H1 (cell line): Measurements from ENCODE around the gene DDHD1. TPM values are rescaled to one million over a fixed set of nuclear protein-coding genes. Genes with fewer than 3 reads are reported as not detected.

Experiments used
- CTCF ChIA-PET: fragments of 300-600 bp; sonication (Branson Sonifier 250); formaldehyde crosslinking; loops from one replicate; lab custom pipeline; 2021; ENCODE audit not compliant: partially characterized antibody; lab: Charles Lee
- POLR2A ChIA-PET: fragments of 300-600 bp; sonication (Branson Sonifier 250); formaldehyde crosslinking; loops from one replicate; lab custom pipeline; 2021; ENCODE audit warnings: inconsistent platforms; ENCODE audit not compliant: partially characterized antibody; lab: Charles Lee
- DNase-seq, 2 experiments: peaks; one replicate each; pipeline versions ENCODE4 v3.0.0 to v3.0.0-alpha.2; 2010 to 2022; ENCODE audit warnings: low spot score in 2 of 2, low read depth in 1 of 2, mixed read lengths in 1 of 2
- FAIRE-seq: peaks from 2 replicates; lab custom pipeline; 2011; peaks lifted over from hg19 to GRCh38; lab: Jason Lieb, UNC
- H2AFZ ChIP-seq: 2 replicates; pipeline ENCODE4 v1.8.1; 2012; ENCODE audit warnings: low read length, inconsistent platforms
- H2AK5ac ChIP-seq: 2 replicates; pipeline ENCODE4 v1.6.1; 2013; ENCODE audit warnings: low read depth, low read length
- H2BK120ac ChIP-seq: replicated peaks from 2 replicates; pipeline ENCODE3; 2013; ENCODE audit warnings: low read depth, low read length, inconsistent platforms
- H2BK12ac ChIP-seq: 2 replicates; pipeline ENCODE4 v1.6.1; 2013; ENCODE audit warnings: low read depth, low read length
- H2BK15ac ChIP-seq: 2 replicates; pipeline ENCODE4 v1.6.1; 2013; ENCODE audit warnings: low read length
- H2BK20ac ChIP-seq: 2 replicates; pipeline ENCODE4 v1.6.1; 2013; ENCODE audit warnings: low read length
- H2BK5ac ChIP-seq: 2 replicates; pipeline ENCODE4 v1.6.1; 2013; ENCODE audit warnings: low read depth, low read length
- H3K14ac ChIP-seq: 2 replicates; pipeline ENCODE4 v1.6.1; 2013; ENCODE audit warnings: inconsistent platforms; ENCODE audit not compliant: insufficient read length
- H3K18ac ChIP-seq: 2 replicates; pipeline ENCODE4 v1.6.1; 2013; ENCODE audit warnings: low read length; ENCODE audit errors: extremely low read depth
- H3K23ac ChIP-seq: 2 replicates; pipeline ENCODE4 v1.6.1; 2013; ENCODE audit warnings: inconsistent platforms; ENCODE audit not compliant: insufficient read length
- H3K23me2 ChIP-seq: 2 replicates; pipeline ENCODE4 v1.6.1; 2013; ENCODE audit warnings: low read depth, low read length
- H3K27ac ChIP-seq: 2 replicates; pipeline ENCODE4 v1.6.1; 2011; ENCODE audit warnings: low read depth, low read length, inconsistent platforms
- H3K27me3 ChIP-seq, 4 experiments: replicated peaks in 1 of 4; 1 replicate in 1 of 4; 2 replicates in 3 of 4; pipeline versions ENCODE4 v1.6.1 to v1.8.1; 2011 to 2013; ENCODE audit warnings: low read length in 3 of 4, mild to moderate bottlenecking in 3 of 4, inconsistent platforms in 2 of 4, mixed read lengths in 2 of 4, moderate library complexity in 1 of 4; ENCODE audit not compliant: control insufficient read depth in 3 of 4, insufficient read depth in 3 of 4; ENCODE audit errors: extremely low read depth in 1 of 4
- H3K36me3 ChIP-seq, 4 experiments: 2 replicates each; pipeline versions ENCODE4 v1.6.1 to v1.8.1; 2011 to 2013; ENCODE audit warnings: mild to moderate bottlenecking in 4 of 4, low read length in 3 of 4, moderate library complexity in 2 of 4, control low read depth in 1 of 4, inconsistent platforms in 1 of 4; ENCODE audit not compliant: insufficient read depth in 4 of 4, control insufficient read depth in 2 of 4
- H3K4ac ChIP-seq: replicated peaks from 2 replicates; pipeline ENCODE3; 2013; ENCODE audit warnings: low read length, low read depth, mixed read lengths, inconsistent platforms; ENCODE audit not compliant: insufficient read length
- H3K4me1 ChIP-seq, 4 experiments: replicated peaks in 1 of 4; 1 replicate in 1 of 4; 2 replicates in 3 of 4; pipeline versions ENCODE4 v1.6.1 to v1.8.1; 2011 to 2013; ENCODE audit warnings: low read length in 3 of 4, inconsistent platforms in 2 of 4, mixed read lengths in 1 of 4; ENCODE audit not compliant: insufficient read depth in 4 of 4, control insufficient read depth in 3 of 4
- H3K4me2 ChIP-seq, 2 experiments: 2 replicates each; pipeline versions ENCODE4 v1.6.1 to v1.8.1; 2011 to 2013; ENCODE audit warnings: low read depth in 2 of 2, low read length in 2 of 2, control low read depth in 1 of 2, inconsistent platforms in 1 of 2, mild to moderate bottlenecking in 1 of 2; ENCODE audit not compliant: insufficient read depth in 1 of 2
- H3K4me3 ChIP-seq, 4 experiments: fragments of 200-600, 300-600 bp in 1 of 4; sonication (generic), shearing (Covaris generic), sonication (Bioruptor Twin) in 1 of 4; 2 replicates each; pipeline versions ENCODE4 v1.5.1 to v1.8.1; 2011 to 2016; ENCODE audit warnings: low read length in 4 of 4, low read depth in 3 of 4, control low read depth in 2 of 4, inconsistent platforms in 2 of 4, mild to moderate bottlenecking in 2 of 4, mixed read lengths in 1 of 4, moderate library complexity in 1 of 4; ENCODE audit not compliant: insufficient read depth in 2 of 4; ENCODE audit errors: extremely low read depth in 1 of 4
- H3K56ac ChIP-seq: replicated peaks from 2 replicates; pipeline ENCODE3; 2013; ENCODE audit warnings: low read depth, mild to moderate bottlenecking, mixed read lengths, low read length, inconsistent platforms; ENCODE audit not compliant: insufficient read length
- H3K79me1 ChIP-seq: 2 replicates; pipeline ENCODE4 v1.6.1; 2013; ENCODE audit warnings: low read depth, low read length, control low read depth
- H3K79me2 ChIP-seq, 2 experiments: 2 replicates each; pipeline versions ENCODE4 v1.6.1 to v1.8.1; 2012 to 2013; ENCODE audit warnings: low read length in 2 of 2, mild to moderate bottlenecking in 2 of 2, inconsistent platforms in 1 of 2; ENCODE audit not compliant: insufficient read depth in 2 of 2, control insufficient read depth in 1 of 2
- H3K9ac ChIP-seq, 4 experiments: replicated peaks in 1 of 4; 1 replicate in 1 of 4; 2 replicates in 3 of 4; pipeline versions ENCODE4 v1.6.1 to v1.8.1; 2011 to 2013; ENCODE audit warnings: low read depth in 3 of 4, low read length in 3 of 4, control low read depth in 2 of 4, mild to moderate bottlenecking in 2 of 4, moderate library complexity in 2 of 4, inconsistent platforms in 1 of 4; ENCODE audit errors: extremely low read depth in 1 of 4
- H3K9me3 ChIP-seq, 2 experiments: 2 replicates each; pipeline versions ENCODE4 v1.6.1 to v1.8.1; 2012 to 2013; ENCODE audit warnings: mild to moderate bottlenecking in 2 of 2, moderate library complexity in 2 of 2, control low read depth in 1 of 2, inconsistent platforms in 1 of 2, low read depth in 1 of 2, low read length in 1 of 2, mixed read lengths in 1 of 2; ENCODE audit not compliant: insufficient read depth in 2 of 2
- H4K20me1 ChIP-seq, 2 experiments: replicated peaks in 1 of 2; 2 replicates each; pipeline versions ENCODE3 to v1.8.1; 2011 to 2013; ENCODE audit warnings: inconsistent platforms in 2 of 2, low read length in 2 of 2, mild to moderate bottlenecking in 1 of 2; ENCODE audit not compliant: insufficient read depth in 2 of 2, control insufficient read depth in 1 of 2
- H4K5ac ChIP-seq: 2 replicates; pipeline ENCODE4 v1.6.1; 2013; ENCODE audit warnings: low read length, low read depth, mixed read lengths, inconsistent platforms; ENCODE audit not compliant: insufficient read length
- H4K8ac ChIP-seq: 2 replicates; pipeline ENCODE4 v1.8.0; 2013; ENCODE audit warnings: mild to moderate bottlenecking, moderate library complexity, low read length, inconsistent platforms; ENCODE audit not compliant: insufficient read depth; ENCODE audit errors: extremely low read depth
- H4K91ac ChIP-seq: replicated peaks from 2 replicates; pipeline ENCODE3; 2013; ENCODE audit warnings: low read length, mixed read lengths, inconsistent platforms; ENCODE audit not compliant: insufficient read length
- BRCA1 ChIP-seq: IDR thresholded peaks from 2 replicates; pipeline ENCODE4 v1.6.1; 2012; ENCODE audit warnings: low read depth, low read length, improper control_type of control experiment
- RFX5 ChIP-seq: IDR thresholded peaks from 2 replicates; pipeline ENCODE4 v1.6.1; 2011; ENCODE audit warnings: low read depth, low read length, improper control_type of control experiment, borderline replicate concordance
- SRF ChIP-seq: IDR thresholded peaks from 2 replicates; pipeline ENCODE4 v1.6.1; 2011; ENCODE audit warnings: mild to moderate bottlenecking, low read depth, low read length, moderate library complexity
- ZNF274 ChIP-seq: IDR thresholded peaks from 2 replicates; pipeline ENCODE4 v1.7.0; 2012; ENCODE audit warnings: low read length, borderline replicate concordance; ENCODE audit errors: extremely low read depth
- WGBS, 2 experiments: shearing (Covaris generic) in 1 of 2; methylation state at CpG; one replicate each; pipeline versions ENCODE4 v1.1.6 to v1.1.7; 2013 to 2015; ENCODE audit warnings: low lambda C conversion rate in 2 of 2, mixed read lengths in 2 of 2, inconsistent platforms in 1 of 2, low coverage in 1 of 2, missing lambda C conversion rate in 1 of 2; ENCODE audit not compliant: insufficient replicate concordance in 2 of 2, insufficient coverage in 1 of 2, insufficient read length in 1 of 2; ENCODE audit errors: extremely low coverage in 1 of 2, missing lambda C conversion rate in 1 of 2; 5-methylcytosine and 5-hydroxymethylcytosine counted together
- polyA plus RNA-seq, 7 experiments: library from polyadenylated mRNA; depleted of rRNA in 3 of 7; stranded (reverse) in 5 of 7; unstranded in 2 of 7; fragments of >200 nt in 5 of 7; fragments of 200-250 nt in 2 of 7; gene quantifications; 1 replicate in 5 of 7; 2 replicates in 1 of 7; 4 replicates in 1 of 7; pipeline versions ENCODE4 v1.2.1 to v1.2.3, GENCODE V29; 2011 to 2013; ENCODE audit warnings: missing spikeins in 2 of 7, mixed read lengths in 2 of 7
- total RNA-seq: library from RNA; stranded (reverse); fragmentation: NEBNext Ultra II Directional; extraction: Animal tissue kit (Norgen Biotek cat#: 25700); gene quantifications from 2 replicates; pipeline ENCODE4 v1.2.1, GENCODE V29; 2021

Gene DDHD1
- total and polyA plus RNA-seq, 2 of the 8 experiments (the other 6 are each of a cell fraction or from before 2014, with no cell fraction given), result 3.6 to 16.0 TPM

- WGBS, 2 experiments, result 91% methylated on average over 8 of the region's 8 CpGs; no CpG with 5 or more reads in 1 of the 2 experiments
- H3K27ac ChIP-seq, result no peak overlapping the region
- no peak for FAIRE-seq
- H3K36me3 ChIP-seq, result no peaks in the 10 kb centered on the region; a peak in 1 of 8 replicates
- H4K5ac ChIP-seq, result no peak overlapping the region
- H4K91ac ChIP-seq, result no peak overlapping the region
- no peak overlapping the region for H2AFZ ChIP-seq
- H2BK15ac ChIP-seq, result no peak overlapping the region
- no peak overlapping the region for H2BK12ac ChIP-seq
- H3K18ac ChIP-seq, result no peak overlapping the region
- ChIA-PET POLR2A (interaction anchor here (0.7 kb wide), 1 partner anchor 45 kb away, joined by 3 read pairs; no protein-coding TSS in a partner anchor), CTCF (interaction anchor here (1.5 kb wide), 1 partner anchor 244 kb away, joined by 3 read pairs; no protein-coding TSS in a partner anchor)
- no peak overlapping the region for H3K4ac ChIP-seq
- H3K9me3 ChIP-seq, result no peaks in the 10 kb centered on the region
- no peaks in the 10 kb centered on the region for H3K79me1 ChIP-seq
- no peaks in the 10 kb centered on the region for H3K27me3 ChIP-seq
- no peaks in the 10 kb centered on the region for H3K4me1 ChIP-seq
- H2AK5ac ChIP-seq, result no peak overlapping the region
- no peak overlapping the region for H2BK5ac ChIP-seq
- no peak overlapping the region for H3K4me3 ChIP-seq
- no peak overlapping the region for H3K4me2 ChIP-seq
- no peak overlapping the region for H3K23ac ChIP-seq
- H3K14ac ChIP-seq, result no peak overlapping the region
- no peak overlapping the region for H2BK20ac ChIP-seq
- no peak overlapping the region for H2BK120ac ChIP-seq
- H4K20me1 ChIP-seq, result no peaks in the 10 kb centered on the region
- H3K9ac ChIP-seq, result no peak overlapping the region
- H3K56ac ChIP-seq, result no peak overlapping the region
- no peak for DNase-seq
- H4K8ac ChIP-seq, result no peak overlapping the region
- no peaks in the 10 kb centered on the region for H3K79me2 ChIP-seq
- H3K23me2 ChIP-seq, result no peaks in the 10 kb centered on the region
- TF ChIP-seq RFX5 (no peak), SRF (no peak), ZNF274 (no peak), BRCA1 (no peak)
Measured at GRCh38 chr14:53062856-53063255, 90.3 kb downstream of the DDHD1 start.
